HFFc6 (cell line): ENCODE results near the gene TTLL6. TPM values are rescaled to one million over a fixed set of nuclear protein-coding genes. Genes with fewer than 3 reads are reported as not detected.
A peak's percentile ranks its signal among the peaks of the same experiment; 100 is the strongest.
"Not testable (repeated sequence)": the region's sequence is repeated elsewhere in the genome, so short reads cannot be mapped to it uniquely, and the experiment has no call there.

Experiments
- DNase-seq: peaks from one replicate; pipeline ENCODE4 v3.0.0-alpha.2; 2018
- H3K27ac Mint-ChIP-seq: 2 replicates; pipeline ENCODE4 v1.8.0; 2020; ENCODE audit warnings: mild to moderate bottlenecking, mixed read lengths
- H3K27me3 Mint-ChIP-seq: 2 replicates; pipeline ENCODE4 v1.8.0; 2021; ENCODE audit warnings: mild to moderate bottlenecking, moderate library complexity, mixed read lengths; ENCODE audit not compliant: insufficient read depth
- H3K36me3 Mint-ChIP-seq: 2 replicates; pipeline ENCODE4 v1.8.0; 2021; ENCODE audit warnings: low read depth, mixed read lengths
- H3K4me1 Mint-ChIP-seq: 2 replicates; pipeline ENCODE4 v1.8.0; 2020; ENCODE audit warnings: low read depth, mixed read lengths
- H3K4me3 Mint-ChIP-seq: 2 replicates; pipeline ENCODE4 v1.8.0; 2020; ENCODE audit warnings: mild to moderate bottlenecking, moderate library complexity, mixed read lengths
- H3K9me3 Mint-ChIP-seq: 2 replicates; pipeline ENCODE4 v1.8.0; 2020; ENCODE audit warnings: mild to moderate bottlenecking, mixed read lengths
- CTCF ChIP-seq: fragments of 200-600 bp; sonication (generic); IDR thresholded peaks from 2 replicates; pipeline ENCODE4 v1.5.0; 2021; ENCODE audit warnings: antibody characterized with exemption, mild to moderate bottlenecking
- total RNA-seq, 6 experiments: library from RNA; stranded (reverse); fragmentation: NEBNext Ultra II Directional; extraction: Animal tissue kit (Norgen Biotek cat#: 25700); gene quantifications; 2 replicates in 1 of 6; 3 replicates in 5 of 6; pipeline ENCODE4 v1.2.3, GENCODE V29; 2021

Gene TTLL6
- total RNA-seq, 6 experiments from 2014 or later, result not detected

- Mint-ChIP-seq H3K4me1 (peaks cover 9% of the 10 kb centered on the region; the same call in 1 of the 2 replicates), H3K36me3 (no peaks in the 10 kb centered on the region), H3K27me3 (peaks cover 37% of the 10 kb centered on the region)
Measured at GRCh38 chr17:48809182-48809581, 7.8 kb downstream of the TTLL6 start.

GRCh38 chr17:48804936-48805411 is 12.1 kb downstream of the TTLL6 start:
- no peak overlapping the region for H3K27ac Mint-ChIP-seq
- H3K36me3 Mint-ChIP-seq, result no peaks in the 10 kb centered on the region
- peaks cover 25% of the 10 kb centered on the region for H3K27me3 Mint-ChIP-seq
- no peaks in the 10 kb centered on the region for H3K9me3 Mint-ChIP-seq
- H3K4me3 Mint-ChIP-seq, result no peak overlapping the region
- peak; percentile 95 for TF ChIP-seq CTCF
- DNase-seq, result no peak
- H3K4me1 Mint-ChIP-seq, result peaks cover 38% of the 10 kb centered on the region

More at GRCh38 chr17:48809182-48809581, 7.8 kb downstream of the TTLL6 start:
- Mint-ChIP-seq H3K4me3 (no peak overlapping the region), H3K27ac (no peak overlapping the region), H3K9me3 (no peaks in the 10 kb centered on the region)
- DNase-seq, result no peak
- no peak for TF ChIP-seq CTCF

GRCh38 chr17:48800626-48801217 is 16.3 kb downstream of the TTLL6 start:
- Mint-ChIP-seq H3K9me3 (no peaks in the 10 kb centered on the region), H3K4me1 (peaks cover 44% of the 10 kb centered on the region), H3K4me3 (no peak overlapping the region), H3K36me3 (no peaks in the 10 kb centered on the region), H3K27ac (no peak overlapping the region), H3K27me3 (peaks cover 16% of the 10 kb centered on the region)
- no peak for TF ChIP-seq CTCF
- DNase-seq, result no peak

GRCh38 chr17:48799069-48799723 is 17.8 kb downstream of the TTLL6 start:
- no peak for DNase-seq
- peaks cover 47% of the 10 kb centered on the region for H3K4me1 Mint-ChIP-seq
- H3K4me3 Mint-ChIP-seq, result no peak overlapping the region
- TF ChIP-seq CTCF, result no peak
- H3K9me3 Mint-ChIP-seq, result no peaks in the 10 kb centered on the region
- peaks cover 11% of the 10 kb centered on the region for H3K27me3 Mint-ChIP-seq
- no peaks in the 10 kb centered on the region for H3K36me3 Mint-ChIP-seq
- no peak overlapping the region for H3K27ac Mint-ChIP-seq

GRCh38 chr17:48796163-48796522 is 20.9 kb downstream of the TTLL6 start:
- H3K4me1 Mint-ChIP-seq, result peaks cover 39% of the 10 kb centered on the region

GRCh38 chr17:48795444-48796162 is 21.4 kb downstream of the TTLL6 start:
- Mint-ChIP-seq H3K36me3 (no peaks in the 10 kb centered on the region), H3K4me3 (peak overlapping the region; percentile 34), H3K27ac (peak overlapping the region; percentile 82), H3K4me1 (peaks cover 38% of the 10 kb centered on the region), H3K27me3 (peaks cover 15% of the 10 kb centered on the region), H3K9me3 (no peaks in the 10 kb centered on the region)
- no peak for TF ChIP-seq CTCF
- DNase-seq, result peak; percentile 73

More at GRCh38 chr17:48796163-48796522, 20.9 kb downstream of the TTLL6 start:
- H3K9me3 Mint-ChIP-seq, H3K36me3 Mint-ChIP-seq, DNase-seq: not testable (repeated sequence)
- Mint-ChIP-seq H3K27ac (peak overlapping the region; percentile 82), H3K4me3 (0 out of 2 replicates have a peak overlapping the region, but pooled peaks have one; percentile 34), H3K27me3 (peaks cover 20% of the 10 kb centered on the region)
